IMR-90 (cell line): ENCODE measurements around the gene OR7A10. TPM values are rescaled to one million over a fixed set of nuclear protein-coding genes. Genes with fewer than 3 reads are reported as not detected.
"Not testable (repeated sequence)": the region's sequence is repeated elsewhere in the genome, so short reads cannot be mapped to it uniquely, and the experiment has no call there.

Experiments
- ATAC-seq: fragments of 200-7000 bp; cut with Tn5 transposase; 2 replicates; pipeline ENCODE4 v1.9.1; 2020; ENCODE audit warnings: low read depth, mild to moderate bottlenecking, moderate library complexity
- BruUV-seq: library from RNA; stranded (reverse); fragments of 400-500 nt; replicated peaks from 2 replicates; lab custom pipeline; 2021; lab: Mats Ljungman, UMichigan
- CTCF ChIA-PET: fragments of 300-600 bp; formaldehyde crosslinking; extraction: SDS; loops from one replicate; lab custom pipeline; 2021; ENCODE audit warnings: antibody characterized with exemption; lab: Yijun Ruan, JAX
- POLR2A ChIA-PET: fragments of 300-600 bp; sonication (Branson Sonifier 250); formaldehyde crosslinking; loops from one replicate; lab custom pipeline; 2022; ENCODE audit warnings: antibody characterized with exemption; ENCODE audit not compliant: unreplicated experiment; lab: Charles Lee
- DNase-seq: peaks from one replicate; pipeline ENCODE4 v3.0.0; 2013
- H2AFZ ChIP-seq: replicated peaks from 2 replicates; pipeline ENCODE3; 2013; ENCODE audit warnings: low read length, mild to moderate bottlenecking; ENCODE audit not compliant: poor library complexity
- H2AK5ac ChIP-seq: 2 replicates; pipeline ENCODE4 v1.6.1; 2013; ENCODE audit warnings: low read depth, low read length, inconsistent platforms
- H2AK9ac ChIP-seq: replicated peaks from 2 replicates; pipeline ENCODE3; 2013; ENCODE audit warnings: mild to moderate bottlenecking, low read depth, low read length, moderate library complexity; ENCODE audit not compliant: poor library complexity
- H2BK120ac ChIP-seq: 2 replicates; pipeline ENCODE4 v1.6.1; 2013; ENCODE audit warnings: low read depth, low read length, inconsistent platforms
- H2BK15ac ChIP-seq: 3 replicates; pipeline ENCODE4 v1.6.1; 2013; ENCODE audit warnings: low read depth, low read length, inconsistent platforms
- H2BK20ac ChIP-seq: 2 replicates; pipeline ENCODE4 v1.6.1; 2013; ENCODE audit warnings: low read depth, mild to moderate bottlenecking, inconsistent platforms, low read length, moderate library complexity
- H2BK5ac ChIP-seq: 2 replicates; pipeline ENCODE4 v1.6.1; 2013; ENCODE audit warnings: mild to moderate bottlenecking, low read depth, low read length, inconsistent platforms; ENCODE audit not compliant: poor library complexity, severe bottlenecking
- H3K14ac ChIP-seq: replicated peaks from 2 replicates; pipeline ENCODE4 v1.6.1; 2013; ENCODE audit warnings: low read depth, low read length, inconsistent platforms
- H3K18ac ChIP-seq: 2 replicates; pipeline ENCODE4 v1.6.1; 2013; ENCODE audit warnings: low read depth, low read length, control low read depth
- H3K23ac ChIP-seq: 2 replicates; pipeline ENCODE4 v1.6.1; 2013; ENCODE audit warnings: low read depth, low read length, inconsistent platforms
- H3K27ac ChIP-seq: 2 replicates; pipeline ENCODE4 v1.5.1; 2013; ENCODE audit warnings: mild to moderate bottlenecking, control low read depth, low read length; ENCODE audit not compliant: insufficient read depth
- H3K27me3 ChIP-seq: 2 replicates; pipeline ENCODE4 v1.6.1; 2013; ENCODE audit warnings: low read length; ENCODE audit not compliant: control insufficient read depth, insufficient read depth
- H3K36me3 ChIP-seq: 2 replicates; pipeline ENCODE4 v1.6.1; 2013; ENCODE audit warnings: low read length, mixed read lengths; ENCODE audit not compliant: control insufficient read depth, insufficient read depth
- H3K4ac ChIP-seq: 2 replicates; pipeline ENCODE4 v1.6.1; 2013; ENCODE audit warnings: low read depth, low read length, inconsistent platforms
- H3K4me1 ChIP-seq: 2 replicates; pipeline ENCODE4 v1.6.1; 2013; ENCODE audit warnings: low read length, mixed read lengths; ENCODE audit not compliant: control insufficient read depth, insufficient read depth
- H3K4me2 ChIP-seq: 2 replicates; pipeline ENCODE4 v1.6.1; 2013; ENCODE audit warnings: low read depth, mild to moderate bottlenecking, control low read depth, low read length, moderate library complexity
- H3K4me3 ChIP-seq: 2 replicates; pipeline ENCODE4 v1.5.1; 2013; ENCODE audit warnings: low read depth, mild to moderate bottlenecking, control low read depth, low read length, moderate library complexity; ENCODE audit not compliant: insufficient read depth
- H3K56ac ChIP-seq: 2 replicates; pipeline ENCODE4 v1.6.1; 2013; ENCODE audit warnings: low read length, inconsistent platforms; ENCODE audit not compliant: insufficient read depth; ENCODE audit errors: extremely low read depth
- H3K79me1 ChIP-seq, 2 experiments: 2 replicates each; pipeline ENCODE4 v1.6.1; 2013; ENCODE audit warnings: low read length in 2 of 2, inconsistent platforms in 1 of 2, low read depth in 1 of 2
- H3K9ac ChIP-seq: 2 replicates; pipeline ENCODE4 v1.6.1; 2013; ENCODE audit warnings: low read depth, low read length, control low read depth
- H3K9me1 ChIP-seq: 2 replicates; pipeline ENCODE4 v1.6.1; 2013; ENCODE audit warnings: low read length, inconsistent platforms; ENCODE audit not compliant: insufficient read depth
- H3K9me3 ChIP-seq: 2 replicates; pipeline ENCODE4 v1.6.1; 2013; ENCODE audit warnings: low read length; ENCODE audit not compliant: control insufficient read depth, insufficient read depth
- H4K20me1 ChIP-seq: 2 replicates; pipeline ENCODE4 v1.6.1; 2013; ENCODE audit warnings: low read length, inconsistent platforms; ENCODE audit not compliant: insufficient read depth
- H4K5ac ChIP-seq: 2 replicates; pipeline ENCODE4 v1.6.1; 2013; ENCODE audit warnings: mild to moderate bottlenecking, low read depth, low read length, control low read depth
- H4K8ac ChIP-seq, 2 experiments: 2 replicates each; pipeline ENCODE4 v1.6.1; 2013; ENCODE audit warnings: low read depth in 2 of 2, low read length in 2 of 2, control low read depth in 1 of 2, inconsistent platforms in 1 of 2
- H4K91ac ChIP-seq: 2 replicates; pipeline ENCODE4 v1.6.1; 2013; ENCODE audit warnings: low read depth, low read length, inconsistent platforms; ENCODE audit not compliant: insufficient read depth
- BHLHE40 ChIP-seq: fragments of 150-350 bp; IDR thresholded peaks from 2 replicates; pipeline ENCODE4 v1.6.1; 2016; ENCODE audit warnings: mild to moderate bottlenecking, low read depth, low read length
- CHD1 ChIP-seq: IDR thresholded peaks from 2 replicates; pipeline ENCODE4 v1.6.1; 2012; ENCODE audit warnings: low read depth, low read length, improper control_type of control experiment
- MAFK ChIP-seq: IDR thresholded peaks from 2 replicates; pipeline ENCODE4 v1.6.1; 2012; ENCODE audit warnings: low read depth, low read length, improper control_type of control experiment
- MAZ ChIP-seq: IDR thresholded peaks from 2 replicates; pipeline ENCODE4 v1.6.1; 2012; ENCODE audit warnings: low read depth, mild to moderate bottlenecking, low read length, improper control_type of control experiment, moderate library complexity, borderline replicate concordance
- NFE2L2 ChIP-seq: fragments of 150-350 bp; IDR thresholded peaks from 2 replicates; pipeline ENCODE4 v1.6.1; 2016; ENCODE audit warnings: low read depth, mild to moderate bottlenecking, low read length
- RCOR1 ChIP-seq: IDR thresholded peaks from 2 replicates; pipeline ENCODE4 v1.6.1; 2012; ENCODE audit warnings: mild to moderate bottlenecking, low read length, improper control_type of control experiment; ENCODE audit not compliant: insufficient replicate concordance
- SMC3 ChIP-seq: fragments of 150-350 bp; IDR thresholded peaks from 2 replicates; pipeline ENCODE4 v1.6.1; 2016; ENCODE audit warnings: low read depth, mild to moderate bottlenecking, antibody characterized with exemption, low read length, moderate library complexity
- WGBS, 2 experiments: methylation state at CpG; one replicate each; pipeline versions ENCODE4 v1.1.5 to v1.1.7; 2013; ENCODE audit warnings: missing lambda C conversion rate in 2 of 2; ENCODE audit not compliant: insufficient read length in 1 of 2; ENCODE audit errors: extremely low coverage in 2 of 2; 5-methylcytosine and 5-hydroxymethylcytosine counted together
- dilution Hi-C: fragments of 300-500 bp; cut with HindIII; formaldehyde crosslinking; loops from one replicate; pipeline ENCODE4 v1.14.3; 2018; ENCODE audit warnings: low sequenced_read_pairs; ENCODE audit not compliant: unreplicated experiment
- in situ Hi-C: fragments of 300-500 bp; cut with MboI; formaldehyde crosslinking; loops from 3 replicates; pipeline ENCODE4 v1.14.3; 2019; ENCODE audit warnings: low sequenced_read_pairs, inconsistent platforms, mixed read lengths
- intact Hi-C: fragments of 100-400 bp; cut with micrococcal nuclease; formaldehyde crosslinking; loops from 2 replicates; pipeline ENCODE4 v1.10.0; 2022
- polyA plus RNA-seq, 3 experiments: library from polyadenylated mRNA; depleted of rRNA; stranded (reverse); fragments of >200 nt; gene quantifications; 2 replicates each; pipeline ENCODE4 v1.2.3, GENCODE V29; 2012; ENCODE audit warnings: low replicate concordance in 1 of 3
- total RNA-seq: library from RNA; depleted of rRNA; stranded (reverse); fragments of >200 nt; gene quantifications from 2 replicates; pipeline ENCODE4 v1.2.3, GENCODE V29; 2012
- TF ChIP-seq, protein P1 (sequence below): fragments of 150-350 bp; IDR thresholded peaks from 2 replicates; pipeline ENCODE4 v1.6.1; 2017; ENCODE audit warnings: mild to moderate bottlenecking, antibody characterized with exemption, low read length, low read depth

The OR7A10 gene
- total and polyA plus RNA-seq, 2 of the 4 experiments (the other 2 are of a cell fraction), result not detected

DNA sequence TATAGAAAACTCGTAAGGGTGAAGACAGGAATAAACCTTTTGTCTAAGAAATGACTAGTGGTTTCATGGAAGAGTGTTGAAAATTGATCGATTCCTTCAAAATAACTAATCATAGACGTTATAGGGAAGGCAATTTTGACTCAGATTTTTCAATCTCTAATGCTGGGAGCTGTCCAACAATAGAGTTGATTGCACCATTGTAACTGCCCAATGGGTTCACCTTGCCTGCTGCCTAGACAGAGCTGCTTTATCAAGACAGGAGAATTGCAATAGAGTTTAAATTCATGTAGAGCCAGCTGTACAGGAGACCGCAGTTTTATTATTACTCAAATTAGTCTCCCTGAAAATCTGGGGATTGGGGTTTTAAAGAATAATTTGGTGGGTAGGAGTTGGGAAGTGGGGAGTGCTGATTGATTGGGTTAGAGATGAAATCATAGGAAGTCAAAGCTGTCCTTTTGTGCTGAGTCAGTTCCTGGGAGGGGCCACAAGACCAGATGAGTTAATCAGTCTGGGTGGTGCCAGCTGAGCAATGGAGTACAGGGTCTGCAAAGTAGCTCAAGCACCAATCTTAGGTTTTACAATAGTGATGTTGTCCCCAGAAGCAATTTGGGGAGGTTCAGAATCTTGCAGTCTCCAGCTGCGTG is 53.5 kb downstream of the OR7A10 start:
- dilution Hi-C loops (no loop called here), intact Hi-C loops (no loop called here), in situ Hi-C loops (no loop called here)
- no peak overlapping the region for H4K91ac ChIP-seq
- H2AK9ac ChIP-seq, result no peak overlapping the region
- no peak overlapping the region for H3K27ac ChIP-seq
- no peaks in the 10 kb centered on the region for H3K79me1 ChIP-seq
- no TSS peak for BruUV-seq
- no peak overlapping the region for H2BK15ac ChIP-seq
- H4K5ac ChIP-seq, result no peak overlapping the region
- H3K4me2 ChIP-seq, result no peak overlapping the region
- H3K27me3 ChIP-seq, result no peaks in the 10 kb centered on the region
- ChIA-PET POLR2A (no interaction called here), CTCF (interaction anchor here (0.6 kb wide), 1 partner anchor 364 kb away, joined by 5 read pairs; no protein-coding TSS in a partner anchor)
- H3K4ac ChIP-seq, result no peak overlapping the region
- ATAC-seq, result no peak
- no peaks in the 10 kb centered on the region for H4K20me1 ChIP-seq
- no peak overlapping the region for H3K9ac ChIP-seq
- H3K36me3 ChIP-seq, result no peaks in the 10 kb centered on the region
- no CpG with 5 or more reads among the region's 5 CpGs for WGBS, 2 experiments
- TF ChIP-seq, protein P1, sequence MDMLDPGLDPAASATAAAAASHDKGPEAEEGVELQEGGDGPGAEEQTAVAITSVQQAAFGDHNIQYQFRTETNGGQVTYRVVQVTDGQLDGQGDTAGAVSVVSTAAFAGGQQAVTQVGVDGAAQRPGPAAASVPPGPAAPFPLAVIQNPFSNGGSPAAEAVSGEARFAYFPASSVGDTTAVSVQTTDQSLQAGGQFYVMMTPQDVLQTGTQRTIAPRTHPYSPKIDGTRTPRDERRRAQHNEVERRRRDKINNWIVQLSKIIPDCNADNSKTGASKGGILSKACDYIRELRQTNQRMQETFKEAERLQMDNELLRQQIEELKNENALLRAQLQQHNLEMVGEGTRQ, result no peak
- TF ChIP-seq SMC3, result no peak
- no peak for TF ChIP-seq MAZ
- TF ChIP-seq MAFK, result peak; percentile 7; the same call in 1 of the 2 replicates
- no peak for TF ChIP-seq RCOR1
- TF ChIP-seq BHLHE40, result no peak
- no peak for TF ChIP-seq NFE2L2
- TF ChIP-seq CHD1, result no peak
- no peak overlapping the region for H2BK120ac ChIP-seq
- H3K4me3 ChIP-seq, result no peak overlapping the region
- H3K9me3 ChIP-seq, result 0 out of 2 replicates have a peak, but pooled peaks cover 2% of the 10 kb centered on the region
- H3K56ac ChIP-seq, result no peak overlapping the region
- no peak overlapping the region for H2BK20ac ChIP-seq
- DNase-seq, result no peak
- H3K18ac ChIP-seq, result no peak overlapping the region
- no peaks in the 10 kb centered on the region for H3K9me1 ChIP-seq
- no peak overlapping the region for H4K8ac ChIP-seq
- no peak overlapping the region for H2AK5ac ChIP-seq
- H3K23ac ChIP-seq, result no peak overlapping the region
- no peaks in the 10 kb centered on the region for H3K4me1 ChIP-seq
- H3K14ac ChIP-seq, result no peak overlapping the region
- H2AFZ ChIP-seq, result no peak overlapping the region
- no peak overlapping the region for H2BK5ac ChIP-seq

GRCh38 chr19:14792250-14792649 is 56.5 kb downstream of the OR7A10 start:
- H3K79me1 ChIP-seq, ATAC-seq: not testable (repeated sequence)

More at GRCh38 chr19:14792250-14792649, 56.5 kb downstream of the OR7A10 start:
- no CpG with 5 or more reads among the region's 6 CpGs for WGBS, 2 experiments
- H2BK120ac ChIP-seq, H4K5ac ChIP-seq, H2AK5ac ChIP-seq, H3K56ac ChIP-seq, H3K9me1 ChIP-seq, H2BK20ac ChIP-seq, H3K23ac ChIP-seq, dilution Hi-C loops, H3K4me3 ChIP-seq, intact Hi-C loops, CTCF ChIA-PET, H3K4me2 ChIP-seq, H3K4ac ChIP-seq, H3K4me1 ChIP-seq, H3K27me3 ChIP-seq, H2BK15ac ChIP-seq, H4K91ac ChIP-seq, DNase-seq, H4K8ac ChIP-seq, POLR2A ChIA-PET, H3K18ac ChIP-seq, in situ Hi-C loops, H2AFZ ChIP-seq, H2BK5ac ChIP-seq, H2AK9ac ChIP-seq, H3K9ac ChIP-seq, H3K27ac ChIP-seq, H4K20me1 ChIP-seq, H3K9me3 ChIP-seq, H3K14ac ChIP-seq, BruUV-seq, H3K36me3 ChIP-seq: not testable (repeated sequence)
